ENCODE results near the gene HOXA7. TPM values are rescaled to one million over a fixed set of nuclear protein-coding genes. Genes with fewer than 3 reads are reported as not detected.
A peak's percentile ranks its signal among the peaks of the same experiment; 100 is the strongest.

HOXA7 gene
- total and polyA plus RNA-seq, 2 of the 8 experiments (the other 6 are each of a cell fraction or from before 2014, with no cell fraction given) = 0.03 TPM; not detected in 1

GRCh38 chr7:27193335-27194001, 37.0 kb upstream of the HOXA7 start:
- H3K27me3 ChIP-seq (replicated peaks in 1 of 4; ENCODE audit: control insufficient read depth in 3 of 4, extremely low read depth in 1 of 4, insufficient read depth in 3 of 4, low read length in 3 of 4) = peaks cover 83 to 100% (median 95%) of the 10 kb centered on the region in 4 experiments
- H2BK20ac ChIP-seq (ENCODE audit: low read length) = no peak overlapping the region
- H3K14ac ChIP-seq (ENCODE audit: insufficient read length) = no peak overlapping the region
- no peak overlapping the region for H3K4me3 ChIP-seq (ENCODE audit: extremely low read depth in 1 of 4, insufficient read depth in 2 of 4, low read depth in 3 of 4, low read length in 4 of 4)
- no peaks in the 10 kb centered on the region for H3K23me2 ChIP-seq (ENCODE audit: low read depth, low read length)
- no peak overlapping the region for H4K5ac ChIP-seq (ENCODE audit: insufficient read length, low read depth, low read length)
- no peak overlapping the region for H2AK5ac ChIP-seq (ENCODE audit: low read depth, low read length)
- H2BK15ac ChIP-seq (ENCODE audit: low read length) = no peak overlapping the region
- CTCF ChIA-PET (ENCODE audit: partially characterized antibody) = interaction anchor here (0.6 to 9.1 kb wide), 4 partner anchors 11 to 903 kb away, joined by 3 to 64 read pairs (median 15); no protein-coding TSS in a partner anchor
- peaks cover 0 to 10% (median 8%) of the 10 kb centered on the region in 4 experiments; a peak in 5 of 7 replicates for H3K4me1 ChIP-seq (replicated peaks in 1 of 4; ENCODE audit: control insufficient read depth in 3 of 4, insufficient read depth in 4 of 4, low read length in 3 of 4)
- no peak overlapping the region for H3K4me2 ChIP-seq (ENCODE audit: insufficient read depth in 1 of 2, low read depth in 2 of 2, low read length in 2 of 2)
- peaks cover 21 to 44% of the 10 kb centered on the region in 2 experiments for H4K20me1 ChIP-seq (replicated peaks in 1 of 2; ENCODE audit: control insufficient read depth in 1 of 2, insufficient read depth in 2 of 2, low read length in 2 of 2)
- H2BK120ac ChIP-seq (replicated peaks; ENCODE audit: low read depth, low read length) = no peak overlapping the region
- no peak overlapping the region for H3K18ac ChIP-seq (ENCODE audit: extremely low read depth, low read length)
- H4K91ac ChIP-seq (replicated peaks; ENCODE audit: insufficient read length, low read length) = no peak overlapping the region
- no peak overlapping the region for H3K27ac ChIP-seq (ENCODE audit: low read depth, low read length)
- POLR2A ChIA-PET (ENCODE audit: partially characterized antibody) = interaction anchor here (1.1 kb wide), 1 partner anchor 16 kb away, joined by 3 read pairs; no protein-coding TSS in a partner anchor
- 15% methylated on average over 28 of the region's 29 CpGs; no CpG with 5 or more reads in 1 of the 2 experiments for whole genome bisulfite sequencing, 2 experiments (ENCODE audit: extremely low coverage in 1 of 2, insufficient coverage in 1 of 2, insufficient read length in 1 of 2, insufficient replicate concordance in 2 of 2, low coverage in 1 of 2, low lambda C conversion rate in 2 of 2, missing lambda C conversion rate in 1 of 2)
- no peak overlapping the region for H2BK12ac ChIP-seq (ENCODE audit: low read depth, low read length)
- H3K9me3 ChIP-seq (ENCODE audit: insufficient read depth in 2 of 2, low read depth in 1 of 2, low read length in 1 of 2) = peaks cover 0 to 3% of the 10 kb centered on the region in 2 experiments; a peak in 1 of 4 replicates
- H3K4ac ChIP-seq (replicated peaks; ENCODE audit: insufficient read length, low read depth, low read length) = no peak overlapping the region
- H4K8ac ChIP-seq (ENCODE audit: extremely low read depth, insufficient read depth, low read length) = no peak overlapping the region
- H3K79me1 ChIP-seq (ENCODE audit: low read depth, low read length) = no peaks in the 10 kb centered on the region
- H2BK5ac ChIP-seq (ENCODE audit: low read depth, low read length) = no peak overlapping the region
- no peak overlapping the region for H3K23ac ChIP-seq (ENCODE audit: insufficient read length)
- no peak overlapping the region for H3K9ac ChIP-seq (replicated peaks in 1 of 4; ENCODE audit: extremely low read depth in 1 of 4, low read depth in 3 of 4, low read length in 3 of 4)
- no peaks in the 10 kb centered on the region for H3K79me2 ChIP-seq (ENCODE audit: control insufficient read depth in 1 of 2, insufficient read depth in 2 of 2, low read length in 2 of 2)
- DNase-seq (ENCODE audit: low read depth in 1 of 2, low spot score in 2 of 2) (peak in 1 of 2 experiments; percentile 49), FAIRE-seq (no peak)
- H2AFZ ChIP-seq (ENCODE audit: low read length) = no peak overlapping the region
- H3K36me3 ChIP-seq (ENCODE audit: control insufficient read depth in 2 of 4, insufficient read depth in 4 of 4, low read length in 3 of 4) = peaks cover 0 to 13% (median 0%) of the 10 kb centered on the region in 4 experiments; a peak in 1 of 8 replicates
- TF ChIP-seq CBX8 (IDR thresholded peaks at IDR 0.05; ENCODE audit: borderline replicate concordance, low read depth, low read length) = 0 out of 2 replicates have a peak, but pooled peaks have one; percentile 30
- 0 out of 2 replicates have a peak, but pooled peaks have one; percentile 3 for TF ChIP-seq SP1 (IDR thresholded peaks at IDR 0.05; ENCODE audit: low read depth, low read length)
- TF ChIP-seq EZH2 (IDR thresholded peaks at IDR 0.05; ENCODE audit: low read depth, low read length, severe bottlenecking) = peak; percentile 88
- TF ChIP-seq E2F6 (IDR thresholded peaks at IDR 0.05) = 0 out of 2 replicates have a peak, but pooled peaks have one; percentile 1
- no peak for TF ChIP-seq HDAC2 (IDR thresholded peaks at IDR 0.05; ENCODE audit: borderline replicate concordance in 1 of 2, low read depth in 2 of 2, low read length in 2 of 2)
- TF ChIP-seq SIN3A (conservative IDR thresholded peaks at IDR 0.05 in 1 of 2, IDR thresholded peaks at IDR 0.05 in 1 of 2; ENCODE audit: low read depth in 1 of 2, low read length in 2 of 2) = no peak
- no peak for TF ChIP-seq TBP (IDR thresholded peaks at IDR 0.05; ENCODE audit: low read depth, low read length)
- peak; percentile 90 for TF ChIP-seq SUZ12 (IDR thresholded peaks at IDR 0.05; ENCODE audit: low read length)
- TF ChIP-seq RNF2 (IDR thresholded peaks at IDR 0.05; ENCODE audit: borderline replicate concordance, low read depth, low read length, missing control alignments, poor library complexity, severe bottlenecking) = peak; percentile 97
- H3K56ac ChIP-seq (replicated peaks; ENCODE audit: insufficient read length, low read depth, low read length) = no peak overlapping the region

All from H1 (cell line).